ENCODE measurements around the gene DCBLD1. TPM values are rescaled to one million over a fixed set of nuclear protein-coding genes. Genes with fewer than 3 reads are reported as not detected.

DCBLD1 gene
- 27.8 and 30.0 TPM in 2 replicates for total RNA-seq (2012; rRNA removed)
- 20.1 and 21.1 TPM in 2 replicates for polyA plus RNA-seq (2012; rRNA removed)
- 8.5 and 14.8 TPM in 2 replicates for polyA plus RNA-seq (2012; cell fraction: cytosol; rRNA removed)
- polyA plus RNA-seq (2012; cell fraction: nucleus; rRNA removed; ENCODE audit: low replicate concordance): 34.3 and 36.6 TPM in 2 replicates
- percentile 88 among the genes with signal in this experiment for Bru-seq, nascent RNA
- percentile 65 among the genes with signal in this experiment for BruChase-seq, experiment 1, labeled RNA remaining after a 6-hour chase
- BruChase-seq, experiment 2, labeled RNA remaining after a 2-hour chase: percentile 73 among the genes with signal in this experiment
- long read RNA-seq, transcript DCBLD1-202 (15 exons, 3,626 nt): major isoform, 23 of 74 reads
- long read RNA-seq, partial matches to known transcripts: 35 of 74 reads
- long read RNA-seq, other reads (novel, unspliced or antisense): 14 of 74 reads

GRCh38 chr6:117482240-117483003 lies at the start of gene DCBLD1:
TSS of gene DCBLD1 (plus strand) at chr6:117482674. CDS start at chr6:117482782, 108 bp downstream.
- Histone ChIP-seq H3K36me3 (ENCODE audit: control insufficient read depth, insufficient read depth, low read length) (peaks cover 7% of the 10 kb centered on the region), H4K91ac (ENCODE audit: insufficient read depth, low read depth, low read length) (peak within 1 kb of the TSS; percentile 77), H3K23ac (ENCODE audit: low read depth, low read length) (peak within 1 kb of the TSS; percentile 99), H3K14ac (replicated peaks; ENCODE audit: low read depth, low read length) (peak within 1 kb of the TSS; percentile 97), H3K4me2 (ENCODE audit: low read depth, low read length) (peak within 1 kb of the TSS; percentile 99), H3K9ac (ENCODE audit: low read depth, low read length) (peak within 1 kb of the TSS; percentile 95), H3K4me1 (ENCODE audit: control insufficient read depth, insufficient read depth, low read length) (peaks cover 2% of the 10 kb centered on the region; the same call in 1 of the 2 replicates), H4K20me1 (ENCODE audit: insufficient read depth, low read length) (no peaks in the 10 kb centered on the region), H4K8ac (ENCODE audit: low read depth in 2 of 2, low read length in 2 of 2) (peak within 1 kb of the TSS; percentile 86 to 91), H3K4me3 (ENCODE audit: insufficient read depth, low read depth, low read length) (peak within 1 kb of the TSS; percentile 98), H3K56ac (ENCODE audit: extremely low read depth, insufficient read depth, low read length) (peak within 1 kb of the TSS; percentile 96), H2BK120ac (ENCODE audit: low read depth, low read length) (peak within 1 kb of the TSS; percentile 90), H2AFZ (replicated peaks; ENCODE audit: low read length, poor library complexity) (peak within 1 kb of the TSS; percentile 91), H4K5ac (ENCODE audit: low read depth, low read length) (peak within 1 kb of the TSS; percentile 62), H2AK9ac (replicated peaks; ENCODE audit: low read depth, low read length, poor library complexity) (peak within 1 kb of the TSS; percentile 94), H3K9me3 (ENCODE audit: control insufficient read depth, insufficient read depth, low read length) (no peaks in the 10 kb centered on the region), H3K27ac (ENCODE audit: insufficient read depth, low read length) (peak within 1 kb of the TSS; percentile 87), H3K9me1 (ENCODE audit: insufficient read depth, low read length) (peaks cover 4% of the 10 kb centered on the region; the same call in 1 of the 2 replicates), H2BK20ac (ENCODE audit: low read depth, low read length) (peak within 1 kb of the TSS; percentile 80; the same call in 1 of the 2 replicates), H2BK15ac (ENCODE audit: low read depth, low read length) (peak within 1 kb of the TSS; percentile 36; the same call in 2 of the 3 replicates), H3K18ac (ENCODE audit: low read depth, low read length) (peak within 1 kb of the TSS; percentile 82), H3K27me3 (ENCODE audit: control insufficient read depth, insufficient read depth, low read length) (no peaks in the 10 kb centered on the region), H2AK5ac (ENCODE audit: low read depth, low read length) (peak within 1 kb of the TSS; percentile 81), H3K79me1 (ENCODE audit: low read depth in 1 of 2, low read length in 2 of 2) (peaks cover 14 to 36% of the 10 kb centered on the region in 2 experiments; a peak in 3 of 4 replicates), H2BK5ac (ENCODE audit: low read depth, low read length, poor library complexity, severe bottlenecking) (peak within 1 kb of the TSS; percentile 68), H3K4ac (ENCODE audit: low read depth, low read length) (peak within 1 kb of the TSS; percentile 97)
- dilution Hi-C loops (cut with HindIII; ENCODE audit: low sequenced_read_pairs, unreplicated experiment) (no loop called here), in situ Hi-C loops (cut with MboI; ENCODE audit: low sequenced_read_pairs) (no loop called here), intact Hi-C loops (cut with micrococcal nuclease) (loop anchor here (2.0 kb wide), 3 partner anchors 32 to 74 kb away; no protein-coding TSS in a partner anchor)
- peak; percentile 70 for DNase-seq
- ATAC-seq (ENCODE audit: low read depth): peak; percentile 91
- 0% methylated on average over 33 of the region's 96 CpGs; no CpG with 5 or more reads in 1 of the 2 experiments for WGBS, 2 experiments (ENCODE audit: extremely low coverage in 2 of 2, insufficient read length in 1 of 2)
- POLR2A ChIA-PET (ENCODE audit: unreplicated experiment): no interaction called here
- CTCF ChIA-PET: interaction anchor here (0.8 to 1.8 kb wide), 2 partner anchors 12 to 76 kb away, joined by 3 to 4 read pairs; no protein-coding TSS in a partner anchor
- BruUV-seq (replicated peaks): no TSS peak
- TF ChIP-seq CTCF (conservative IDR thresholded peaks at IDR 0.05; ENCODE audit: low read depth, low read length) (0 out of 2 replicates have a peak, but pooled peaks have one; percentile 4), POLR2A (IDR thresholded peaks at IDR 0.05; ENCODE audit: low read depth, low read length) (peak; percentile 68), BHLHE40 (IDR thresholded peaks at IDR 0.05; ENCODE audit: low read depth, low read length) (no peak), CEBPB (IDR thresholded peaks at IDR 0.05; ENCODE audit: low read depth, low read length) (no peak), MXI1 (IDR thresholded peaks at IDR 0.05; ENCODE audit: borderline replicate concordance, low read depth, low read length) (peak; percentile 25; the same call in 1 of the 2 replicates)
